Smooth muscle cell (in vitro differentiated cells): ENCODE results near the gene SIRPB2. TPM values are rescaled to one million over a fixed set of nuclear protein-coding genes. Genes with fewer than 3 reads are reported as not detected.

Experiments used
- DNase-seq: peaks from one replicate; lab custom pipeline; 2025; ENCODE audit not compliant: unreplicated experiment; lab: John Stamatoyannopoulos, UW
- H2AFZ ChIP-seq: fragments of 200-600 bp; sonication (generic); 2 replicates; pipeline ENCODE4 v1.6.0; 2016; ENCODE audit warnings: antibody characterized with exemption, low read depth, mild to moderate bottlenecking
- H3F3A ChIP-seq: fragments of 200-600 bp; sonication (generic); 2 replicates; pipeline ENCODE4 v1.6.0; 2017; ENCODE audit warnings: antibody characterized with exemption, low read depth
- H3K27ac ChIP-seq: fragments of 200-600 bp; sonication (generic); 2 replicates; pipeline ENCODE4 v1.5.1; 2016; ENCODE audit warnings: low read depth, mild to moderate bottlenecking
- H3K27me3 ChIP-seq: fragments of 200-600 bp; sonication (generic); 2 replicates; pipeline ENCODE4 v1.6.1; 2016; ENCODE audit warnings: low read depth, mild to moderate bottlenecking
- H3K36me3 ChIP-seq: fragments of 200-600 bp; sonication (generic); 2 replicates; pipeline ENCODE4 v1.5.1; 2016; ENCODE audit warnings: low read depth
- H3K4me1 ChIP-seq: fragments of 200-600 bp; sonication (generic); 2 replicates; pipeline ENCODE4 v1.5.1; 2016; ENCODE audit warnings: low read depth
- H3K4me2 ChIP-seq: fragments of 200-600 bp; sonication (generic); 2 replicates; pipeline ENCODE4 v1.6.0; 2016; ENCODE audit warnings: mild to moderate bottlenecking
- H3K4me3 ChIP-seq: fragments of 200-600 bp; sonication (generic); 2 replicates; pipeline ENCODE4 v1.5.1; 2016; ENCODE audit warnings: mild to moderate bottlenecking
- H3K79me2 ChIP-seq: fragments of 200-600 bp; sonication (generic); 2 replicates; pipeline ENCODE4 v1.6.0; 2016; ENCODE audit warnings: low read depth, mild to moderate bottlenecking
- H3K9ac ChIP-seq: fragments of 200-600 bp; sonication (generic); 2 replicates; pipeline ENCODE4 v1.6.0; 2016; ENCODE audit warnings: low read depth
- H3K9me3 ChIP-seq: fragments of 200-600 bp; sonication (generic); replicated peaks from 2 replicates; pipeline ENCODE4 v1.5.1; 2016; ENCODE audit warnings: low read depth
- H4K20me1 ChIP-seq: fragments of 200-600 bp; sonication (generic); 2 replicates; pipeline ENCODE4 v1.6.0; 2016; ENCODE audit warnings: low read depth
- WGBS: methylation state at CpG from one replicate; pipeline ENCODE4 v1.1.7; 2016; ENCODE audit warnings: low lambda C conversion rate; 5-methylcytosine and 5-hydroxymethylcytosine counted together
- polyA plus RNA-seq: library from polyadenylated mRNA; unstranded; fragments of >200 nt; fragmentation: Nextera tagmentation; extraction: Ambion mirVana; gene quantifications from 2 replicates; pipeline ENCODE4 v1.2.1, GENCODE V29; 2016
- total RNA-seq: library from RNA; depleted of rRNA; stranded (reverse); fragments of >200 nt; gene quantifications from 2 replicates; pipeline ENCODE4 v1.2.3, GENCODE V29; 2014
- TF ChIP-seq, protein P1 (sequence below): fragments of 200-600 bp; sonication (generic); IDR thresholded peaks from 2 replicates; pipeline ENCODE4 v1.5.1; 2017; ENCODE audit warnings: borderline replicate concordance, mild to moderate bottlenecking, antibody characterized with exemption; ENCODE audit not compliant: insufficient read depth, poor library complexity, severe bottlenecking

Gene SIRPB2
- total and polyA plus RNA-seq, 2 experiments from 2014 or later, result not detected

DNA sequence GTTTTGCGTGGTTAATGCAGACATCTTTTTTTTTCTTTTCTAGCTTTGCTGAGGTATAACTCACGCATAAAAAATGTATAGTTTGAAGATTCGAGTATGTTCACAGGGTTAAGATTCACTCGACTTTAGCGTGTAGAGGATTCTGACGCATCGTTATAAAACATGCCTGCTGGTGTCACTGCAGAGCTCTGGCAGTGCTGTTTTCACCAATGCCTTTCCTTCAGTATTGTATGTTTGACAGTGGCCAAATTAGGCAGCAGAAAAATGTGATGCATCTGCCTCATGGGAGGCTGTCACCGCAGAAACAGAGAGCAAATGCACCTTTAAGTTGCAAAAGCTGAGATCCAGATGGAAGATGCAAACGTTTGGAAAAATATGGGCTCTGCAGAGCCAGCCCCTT is 18.0 kb upstream of the SIRPB2 start:
- H2AFZ ChIP-seq, result no peak overlapping the region
- no peak overlapping the region for H3K27ac ChIP-seq
- H3K79me2 ChIP-seq, result no peaks in the 10 kb centered on the region
- H4K20me1 ChIP-seq, result no peaks in the 10 kb centered on the region
- H3K4me2 ChIP-seq, result no peak overlapping the region
- no peaks in the 10 kb centered on the region for H3K36me3 ChIP-seq
- 52% methylated on average over 9 of the region's 9 CpGs for WGBS
- DNase-seq, result no peak
- no peak overlapping the region for H3K9ac ChIP-seq
- no peaks in the 10 kb centered on the region for H3F3A ChIP-seq
- TF ChIP-seq, protein P1, sequence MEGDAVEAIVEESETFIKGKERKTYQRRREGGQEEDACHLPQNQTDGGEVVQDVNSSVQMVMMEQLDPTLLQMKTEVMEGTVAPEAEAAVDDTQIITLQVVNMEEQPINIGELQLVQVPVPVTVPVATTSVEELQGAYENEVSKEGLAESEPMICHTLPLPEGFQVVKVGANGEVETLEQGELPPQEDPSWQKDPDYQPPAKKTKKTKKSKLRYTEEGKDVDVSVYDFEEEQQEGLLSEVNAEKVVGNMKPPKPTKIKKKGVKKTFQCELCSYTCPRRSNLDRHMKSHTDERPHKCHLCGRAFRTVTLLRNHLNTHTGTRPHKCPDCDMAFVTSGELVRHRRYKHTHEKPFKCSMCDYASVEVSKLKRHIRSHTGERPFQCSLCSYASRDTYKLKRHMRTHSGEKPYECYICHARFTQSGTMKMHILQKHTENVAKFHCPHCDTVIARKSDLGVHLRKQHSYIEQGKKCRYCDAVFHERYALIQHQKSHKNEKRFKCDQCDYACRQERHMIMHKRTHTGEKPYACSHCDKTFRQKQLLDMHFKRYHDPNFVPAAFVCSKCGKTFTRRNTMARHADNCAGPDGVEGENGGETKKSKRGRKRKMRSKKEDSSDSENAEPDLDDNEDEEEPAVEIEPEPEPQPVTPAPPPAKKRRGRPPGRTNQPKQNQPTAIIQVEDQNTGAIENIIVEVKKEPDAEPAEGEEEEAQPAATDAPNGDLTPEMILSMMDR, result no peak
- no peaks in the 10 kb centered on the region for H3K9me3 ChIP-seq
- H3K4me1 ChIP-seq, result no peaks in the 10 kb centered on the region
- H3K27me3 ChIP-seq, result peaks cover 12% of the 10 kb centered on the region
- no peak overlapping the region for H3K4me3 ChIP-seq

DNA sequence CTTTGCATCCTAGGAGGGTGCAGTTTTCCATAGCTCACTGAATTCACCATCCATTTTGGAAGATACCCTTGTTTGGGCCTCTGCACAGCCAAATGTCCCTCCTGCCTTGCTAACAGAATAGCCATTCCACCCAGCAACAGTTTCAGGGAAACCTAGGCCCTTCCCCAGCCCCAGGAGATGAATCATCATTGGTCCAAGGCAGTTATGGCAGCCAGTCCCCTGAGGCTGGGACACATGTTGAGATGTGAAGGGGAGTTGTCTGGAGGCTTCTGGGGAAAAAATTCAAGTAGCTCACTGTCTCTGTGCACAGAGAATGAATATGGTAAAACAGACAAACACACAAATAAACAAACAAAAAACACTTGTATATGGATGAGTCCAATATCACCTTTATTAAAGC is 17.4 kb upstream of the SIRPB2 start:
- Histone ChIP-seq H3K9me3 (no peaks in the 10 kb centered on the region), H3K4me2 (no peak overlapping the region), H3K9ac (no peak overlapping the region), H4K20me1 (no peaks in the 10 kb centered on the region), H3K79me2 (no peaks in the 10 kb centered on the region), H3K4me3 (no peak overlapping the region), H3F3A (no peaks in the 10 kb centered on the region), H3K4me1 (no peaks in the 10 kb centered on the region), H3K27ac (no peak overlapping the region), H3K36me3 (no peaks in the 10 kb centered on the region), H2AFZ (no peak overlapping the region), H3K27me3 (peaks cover 12% of the 10 kb centered on the region)
- DNase-seq, result no peak
- TF ChIP-seq, protein P1, result no peak

DNA sequence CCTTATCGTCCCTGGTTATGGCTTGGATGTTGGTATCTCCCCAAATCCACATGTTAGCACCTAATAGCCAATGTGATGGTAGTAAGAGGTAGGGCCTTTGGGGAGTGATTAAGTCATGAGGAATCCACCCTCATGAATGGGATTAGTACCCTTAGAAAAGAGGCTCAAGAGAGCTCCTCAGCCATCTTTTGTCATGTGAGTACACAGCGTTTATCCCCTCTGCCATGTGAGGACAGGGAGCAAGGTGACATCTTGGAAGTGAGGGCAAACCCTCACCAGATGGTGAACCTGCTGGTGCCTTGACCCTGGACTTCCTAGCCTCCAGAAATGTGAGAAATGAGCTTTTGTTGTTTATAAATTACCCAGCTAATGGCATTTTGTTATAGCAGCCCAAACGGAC is 16.1 kb upstream of the SIRPB2 start:
- no peaks in the 10 kb centered on the region for H3K79me2 ChIP-seq
- H3K9me3 ChIP-seq, result no peaks in the 10 kb centered on the region
- no peaks in the 10 kb centered on the region for H3F3A ChIP-seq
- no peaks in the 10 kb centered on the region for H4K20me1 ChIP-seq
- 72% methylated on average over 3 of the region's 3 CpGs for WGBS
- no peak overlapping the region for H3K9ac ChIP-seq
- no peak overlapping the region for H3K4me3 ChIP-seq
- no peak overlapping the region for H3K27ac ChIP-seq
- H2AFZ ChIP-seq, result no peak overlapping the region
- H3K4me1 ChIP-seq, result no peaks in the 10 kb centered on the region
- TF ChIP-seq, protein P1, result no peak
- DNase-seq, result no peak
- H3K4me2 ChIP-seq, result no peak overlapping the region
- no peaks in the 10 kb centered on the region for H3K36me3 ChIP-seq
- H3K27me3 ChIP-seq, result peaks cover 12% of the 10 kb centered on the region

DNA sequence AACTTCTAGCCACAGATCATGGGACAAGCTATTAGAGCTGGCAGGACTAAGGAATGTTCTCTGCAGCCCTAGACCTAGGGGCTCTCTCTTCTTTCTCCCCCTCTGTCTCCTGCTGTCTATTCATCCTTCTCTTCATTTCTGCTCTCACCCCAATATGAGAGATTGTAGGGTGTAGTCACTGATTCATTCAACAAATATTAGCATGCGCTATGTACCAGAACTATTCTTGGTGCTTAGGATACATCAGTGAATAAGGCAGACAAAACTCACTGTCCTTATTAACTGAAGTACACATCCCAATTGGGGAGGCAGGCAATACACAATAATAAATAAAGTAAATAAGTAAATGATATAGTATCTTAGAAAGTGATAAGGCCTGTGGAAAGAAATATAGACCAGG is 14.7 kb upstream of the SIRPB2 start:
- TF ChIP-seq, protein P1, result no peak
- peaks cover 5% of the 10 kb centered on the region for H3K27me3 ChIP-seq
- H3K4me1 ChIP-seq, result no peaks in the 10 kb centered on the region
- no peak overlapping the region for H2AFZ ChIP-seq
- H4K20me1 ChIP-seq, result no peaks in the 10 kb centered on the region
- no peak overlapping the region for H3K4me3 ChIP-seq
- H3K27ac ChIP-seq, result no peak overlapping the region
- no peaks in the 10 kb centered on the region for H3F3A ChIP-seq
- no peaks in the 10 kb centered on the region for H3K9me3 ChIP-seq
- DNase-seq, result no peak
- no peaks in the 10 kb centered on the region for H3K79me2 ChIP-seq
- H3K9ac ChIP-seq, result no peak overlapping the region
- no peak overlapping the region for H3K4me2 ChIP-seq
- H3K36me3 ChIP-seq, result no peaks in the 10 kb centered on the region
- WGBS, result 97% methylated on average over 1 of the region's 1 CpG
